Endometrium (tissue), 2 donors: ENCODE data around the gene TMTC2.

ENCODE experiments used
- FAIRE-seq: peaks from 2 replicates; lab custom pipeline; 2012; peaks lifted over from hg19 to GRCh38; lab: Jason Lieb, UNC
- donor health status: control.
- donor health status: control.

The TMTC2 gene

DNA sequence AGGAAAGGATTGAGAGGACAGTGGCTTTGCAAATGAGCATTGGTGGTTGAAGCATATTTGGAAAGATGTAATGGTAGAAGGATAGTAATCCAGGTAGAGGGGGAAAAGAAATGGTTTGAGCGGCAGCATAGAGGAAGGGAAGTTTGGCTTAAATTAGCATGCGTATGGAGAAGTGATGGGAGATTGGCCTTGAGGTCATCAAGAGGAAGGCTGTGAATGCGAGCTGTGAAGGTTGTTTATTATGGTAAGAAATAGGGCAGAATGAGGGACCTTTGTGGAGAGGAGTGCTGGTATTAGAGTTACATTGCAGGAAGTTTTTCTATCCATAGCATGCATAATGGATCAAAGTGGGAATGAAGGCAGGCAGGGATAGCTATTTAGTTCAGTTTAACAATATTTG, 162.1 kb downstream of the TMTC2 start:
- FAIRE-seq, result no peak

DNA sequence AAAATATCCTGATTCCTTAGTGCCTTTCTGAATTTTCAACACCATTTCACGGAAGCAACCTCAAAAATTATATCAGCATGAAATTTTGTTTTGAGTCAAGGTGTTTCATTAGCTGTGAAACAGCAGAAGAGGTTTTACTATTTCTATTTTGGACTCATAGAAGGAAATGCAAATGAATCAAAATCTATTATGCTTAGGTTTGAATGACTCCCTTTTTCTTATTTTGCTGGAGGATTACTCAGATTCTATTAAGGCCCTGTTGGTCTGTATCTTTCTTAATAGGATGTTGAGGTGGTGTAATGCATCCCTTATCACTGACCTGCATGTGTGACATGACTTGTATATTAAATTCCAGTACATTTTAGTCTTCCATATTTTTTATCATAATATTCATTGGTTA, 165.8 kb downstream of the TMTC2 start:
- no peak for FAIRE-seq

DNA sequence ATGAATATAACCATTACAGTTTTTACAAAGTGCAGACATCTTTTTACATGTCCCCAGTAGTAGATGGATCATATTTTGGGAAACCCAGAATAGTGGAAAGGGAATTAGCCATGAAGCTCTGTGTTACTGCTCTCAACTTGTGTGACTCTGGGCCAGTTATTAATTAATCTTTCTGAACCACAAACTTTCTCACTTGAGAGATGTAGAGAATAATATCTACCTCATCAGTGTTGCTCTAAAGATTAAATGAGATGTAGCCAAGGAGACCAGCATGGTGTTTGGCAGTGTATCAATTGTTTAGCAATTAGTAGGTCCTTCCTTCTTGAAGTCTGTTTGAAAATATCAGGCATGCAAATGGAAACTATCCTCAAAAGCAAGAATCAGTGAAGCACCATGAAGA, 169.2 kb downstream of the TMTC2 start:
- FAIRE-seq, result no peak

DNA sequence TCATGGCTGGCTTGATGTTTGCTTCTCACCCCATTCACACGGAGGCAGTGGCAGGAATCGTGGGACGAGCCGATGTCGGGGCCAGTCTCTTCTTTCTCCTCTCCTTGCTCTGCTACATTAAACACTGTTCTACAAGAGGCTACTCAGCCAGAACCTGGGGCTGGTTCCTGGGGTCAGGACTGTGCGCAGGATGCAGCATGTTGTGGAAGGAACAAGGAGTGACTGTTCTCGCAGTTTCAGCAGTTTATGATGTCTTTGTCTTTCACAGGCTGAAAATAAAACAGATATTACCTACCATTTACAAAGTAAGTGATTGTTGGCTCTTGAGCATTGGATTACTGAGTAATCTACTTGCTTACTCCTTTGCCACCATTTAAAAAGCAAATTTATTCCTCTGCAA, 170.6 kb downstream of the TMTC2 start:
- no peak for FAIRE-seq

DNA sequence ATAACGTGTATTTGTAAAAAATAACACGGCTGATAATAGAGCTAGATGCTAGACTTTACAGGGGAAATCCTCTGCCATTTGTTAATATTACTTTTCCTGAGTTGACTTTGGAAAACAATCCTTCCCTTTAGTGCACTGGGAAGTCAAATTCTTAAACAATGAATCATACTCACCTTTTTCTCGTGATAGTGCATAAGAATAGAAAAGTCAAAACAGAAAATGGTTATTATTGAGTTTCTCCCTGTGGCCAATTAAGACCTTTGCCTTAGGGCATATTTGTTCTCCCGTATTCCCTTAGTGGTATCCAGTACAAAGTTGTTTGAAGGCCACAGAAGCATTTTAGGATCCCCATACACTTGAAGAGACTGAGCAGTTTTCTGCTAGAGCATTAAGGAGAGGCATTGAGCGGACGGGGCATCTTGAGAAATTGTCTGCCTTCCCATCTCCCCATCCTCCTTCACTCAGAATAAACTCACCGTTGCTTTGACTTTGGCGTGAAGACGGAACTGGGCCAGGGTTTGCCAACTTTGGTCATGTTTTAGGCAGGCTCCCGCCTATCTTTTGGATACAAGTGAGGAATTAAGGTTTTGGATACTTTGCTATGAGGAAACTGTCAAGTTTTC, 171.3 kb downstream of the TMTC2 start:
- FAIRE-seq, result no peak

DNA sequence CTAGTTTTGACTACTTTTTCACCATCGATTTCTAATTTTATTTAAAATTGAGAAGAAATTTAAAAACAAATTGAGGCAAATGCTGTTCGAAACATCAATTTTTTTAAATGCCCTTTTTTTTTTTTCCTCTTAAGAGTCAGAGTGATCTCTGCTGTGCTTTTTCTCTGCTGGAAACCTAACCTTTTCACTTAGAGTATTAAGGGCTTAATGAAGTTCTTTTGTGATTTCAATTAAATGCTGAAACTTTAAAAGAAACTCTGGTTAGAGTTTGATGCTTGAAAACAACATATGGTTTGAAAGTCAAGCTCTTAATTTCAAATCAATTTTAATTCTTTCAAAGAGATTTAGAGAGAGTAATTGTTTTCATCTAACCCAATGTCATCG, 171.8 kb downstream of the TMTC2 start:
- FAIRE-seq, result no peak

DNA sequence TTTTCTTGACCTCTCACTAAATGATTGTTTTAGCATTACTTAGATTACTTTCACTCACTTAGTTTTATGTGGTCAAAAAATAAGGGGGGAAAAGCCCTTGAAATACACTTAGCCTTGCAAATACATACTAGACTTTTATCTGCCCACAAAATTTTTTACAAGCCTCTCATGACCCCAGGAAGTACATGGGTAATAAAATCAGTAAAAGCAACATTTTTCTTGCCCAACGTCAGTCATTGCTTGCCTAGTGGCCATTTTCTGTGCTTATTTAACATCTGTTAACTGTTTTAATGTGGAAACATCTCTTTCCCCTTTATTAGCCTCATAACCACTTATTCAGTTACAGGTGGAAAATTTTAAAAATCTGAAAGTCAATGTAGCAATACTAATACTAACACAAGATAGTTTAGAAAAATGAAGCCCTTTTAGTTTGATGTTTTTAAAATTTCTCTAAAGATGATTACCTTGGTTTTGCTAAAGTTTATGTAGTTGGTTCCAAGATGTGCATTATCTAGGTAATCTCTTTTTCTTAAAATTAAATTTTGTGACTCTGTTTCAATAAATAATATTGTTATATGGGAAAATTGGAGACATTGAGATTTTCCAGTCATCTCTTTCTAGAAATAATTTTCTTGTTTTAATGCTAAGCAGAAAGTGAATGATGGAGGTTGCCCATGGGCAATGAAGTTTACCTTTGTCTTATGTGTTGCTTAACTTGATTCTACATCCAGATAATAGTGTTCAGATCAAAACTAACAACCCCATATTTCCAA, 175.5 kb downstream of the TMTC2 start:
- FAIRE-seq, result peak; percentile 69

DNA sequence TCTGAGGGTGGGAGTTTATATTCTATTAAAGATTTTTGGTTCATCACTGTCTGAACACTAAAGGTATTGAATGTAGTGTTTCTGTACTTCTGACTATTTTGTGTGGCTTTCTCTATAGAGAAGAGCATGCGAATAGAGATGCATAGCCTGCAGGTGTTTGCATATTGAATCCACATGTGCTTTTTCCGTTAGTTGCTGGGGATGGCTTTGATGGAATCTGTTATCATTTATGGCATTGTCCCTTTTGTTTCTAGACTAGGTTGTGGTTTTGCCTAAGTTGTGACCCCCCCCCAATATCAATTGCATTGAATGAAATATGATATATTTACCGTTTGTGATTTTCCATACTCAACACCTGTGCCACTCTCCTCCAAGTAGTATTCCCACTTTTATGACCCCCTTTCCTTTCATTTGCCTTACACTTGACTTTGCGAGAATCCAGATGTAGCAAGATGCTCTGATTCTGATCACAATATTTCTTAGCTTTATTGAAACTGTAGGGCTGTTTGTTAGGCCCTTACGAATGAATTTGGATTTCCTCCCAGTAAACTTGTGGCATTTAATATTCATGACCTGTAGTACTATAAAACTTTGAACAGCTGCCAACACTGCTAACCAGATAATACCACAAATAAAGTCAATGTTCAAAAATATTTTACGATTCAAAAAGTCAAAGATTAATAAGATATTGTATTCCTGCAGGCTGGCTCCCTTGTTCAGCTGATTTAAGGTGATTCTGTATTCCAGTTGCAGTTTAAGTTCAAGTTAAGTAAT, 176.4 kb downstream of the TMTC2 start:
- FAIRE-seq, result no peak

DNA sequence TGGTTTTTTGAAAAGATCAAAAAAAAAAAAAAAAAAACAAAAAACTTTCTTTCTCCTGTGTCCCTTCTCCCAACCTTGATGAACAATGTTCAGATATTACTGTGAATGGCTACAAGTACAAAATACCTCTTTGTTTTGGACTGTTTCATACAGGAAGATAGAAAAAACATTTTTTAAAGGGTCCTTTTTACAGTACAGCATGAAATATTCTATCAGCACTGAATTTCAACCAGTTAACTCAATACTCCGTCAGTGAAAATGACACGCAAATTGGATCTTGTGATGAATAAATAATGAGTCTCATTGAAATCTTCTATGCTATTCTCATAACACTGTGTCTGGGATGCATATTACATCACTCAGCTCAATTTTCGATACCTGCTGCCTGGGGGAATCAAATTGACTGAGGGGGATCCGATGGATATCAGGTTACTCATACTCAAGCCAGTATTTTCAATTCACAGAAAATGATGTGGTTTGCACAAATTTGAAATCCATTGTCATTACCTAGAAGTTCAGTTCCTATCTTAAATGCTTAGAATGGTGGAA, 179.6 kb downstream of the TMTC2 start:
- no peak for FAIRE-seq

DNA sequence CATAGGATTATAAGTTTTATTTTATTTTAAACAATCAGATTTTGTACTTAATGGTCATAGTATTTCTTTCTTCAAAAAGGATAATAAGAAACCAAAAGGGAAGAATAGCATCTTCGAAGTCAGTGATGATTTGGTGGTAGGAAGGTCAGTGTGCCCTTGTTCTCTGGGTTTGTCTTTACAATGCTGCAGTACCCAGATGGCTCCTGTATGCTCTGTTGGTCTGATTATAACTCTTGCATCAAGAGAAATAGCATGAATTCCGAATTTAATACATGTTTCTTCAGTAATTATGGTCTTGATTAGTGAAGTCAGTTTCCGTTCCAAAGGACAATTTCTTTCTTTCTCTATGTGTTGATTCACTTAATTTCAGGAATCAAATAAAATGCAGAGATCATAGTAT, 180.2 kb downstream of the TMTC2 start:
- FAIRE-seq, result no peak

DNA sequence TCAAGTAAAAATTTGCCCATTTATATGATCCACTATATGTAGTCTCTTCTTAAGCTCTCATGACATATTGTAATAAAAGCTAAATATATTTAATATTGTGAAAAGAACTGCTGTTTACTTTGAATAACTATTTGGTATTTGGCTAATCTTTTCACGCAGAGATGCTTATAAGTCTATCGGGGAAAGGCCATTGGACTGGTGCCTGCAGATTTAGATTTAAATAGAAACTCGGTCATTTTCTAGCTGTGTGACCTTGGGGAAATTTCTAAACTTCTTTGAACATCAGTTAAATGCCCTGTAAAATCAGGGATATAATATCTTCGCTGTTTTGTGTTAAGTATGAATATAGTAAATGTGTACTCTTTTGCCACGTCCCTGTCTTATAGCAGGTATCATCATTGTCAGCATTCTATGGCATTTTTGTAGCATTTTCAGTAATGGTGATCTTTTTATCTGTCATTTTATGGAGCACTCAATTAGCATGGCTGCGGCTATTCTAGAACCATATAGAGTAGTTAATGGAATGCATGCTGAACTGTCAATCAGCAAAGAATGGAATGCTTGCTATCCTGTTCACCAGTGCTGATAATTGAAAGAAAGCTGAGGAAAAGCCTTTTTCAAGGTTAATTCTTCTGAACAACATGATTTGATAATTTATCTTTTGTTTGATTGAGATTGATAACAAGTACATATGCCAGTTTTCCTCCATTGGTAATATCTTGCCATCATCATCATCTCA, 181.2 kb downstream of the TMTC2 start:
- no peak for FAIRE-seq

DNA sequence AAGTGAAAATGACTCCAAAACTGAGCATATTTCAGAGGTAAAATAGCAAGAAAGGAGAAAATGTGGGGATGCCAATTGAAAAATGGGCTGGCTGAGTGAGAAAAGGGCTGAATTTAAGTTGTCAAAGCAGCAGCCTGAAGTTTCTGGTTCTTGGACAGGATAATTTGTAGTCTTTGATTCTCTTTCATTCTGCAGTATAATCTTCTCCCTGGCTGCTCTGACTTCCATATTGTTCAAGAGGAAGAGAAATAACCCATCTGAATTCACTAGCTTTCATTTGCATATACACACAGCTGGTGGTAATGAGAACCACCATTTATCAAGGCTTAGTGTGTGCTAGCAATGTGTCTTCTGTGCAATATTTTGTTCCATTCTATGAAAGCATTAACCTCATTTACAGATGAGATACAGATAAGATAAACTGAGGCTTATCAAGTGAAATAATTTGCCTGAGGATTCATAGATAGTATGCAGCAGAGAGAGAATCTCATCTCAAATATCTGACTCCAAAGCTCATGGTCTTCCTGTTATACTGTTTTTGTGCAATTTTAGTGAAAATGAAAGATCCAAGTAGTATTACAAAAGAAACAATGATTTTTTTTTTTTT, 184.2 kb downstream of the TMTC2 start:
- no peak for FAIRE-seq

DNA sequence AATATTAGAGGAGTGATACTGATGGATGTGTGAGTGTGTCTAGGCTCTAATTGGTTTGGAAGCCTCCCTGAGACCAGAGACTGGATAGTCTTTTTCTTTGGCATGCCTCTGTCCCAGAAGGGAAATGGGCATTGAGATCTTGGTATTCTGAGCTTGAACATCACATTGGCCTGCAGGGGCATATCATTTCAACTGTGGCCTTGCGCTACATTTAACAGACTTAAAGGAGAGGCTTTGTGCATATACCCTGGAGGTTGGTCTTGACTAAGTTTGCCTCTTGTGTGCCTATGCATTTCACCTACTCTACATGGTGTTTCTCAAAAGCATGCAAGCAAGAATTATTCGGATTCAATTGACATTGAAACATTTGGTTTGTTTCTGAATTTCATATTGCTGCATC, 185.4 kb downstream of the TMTC2 start:
- FAIRE-seq, result no peak

DNA sequence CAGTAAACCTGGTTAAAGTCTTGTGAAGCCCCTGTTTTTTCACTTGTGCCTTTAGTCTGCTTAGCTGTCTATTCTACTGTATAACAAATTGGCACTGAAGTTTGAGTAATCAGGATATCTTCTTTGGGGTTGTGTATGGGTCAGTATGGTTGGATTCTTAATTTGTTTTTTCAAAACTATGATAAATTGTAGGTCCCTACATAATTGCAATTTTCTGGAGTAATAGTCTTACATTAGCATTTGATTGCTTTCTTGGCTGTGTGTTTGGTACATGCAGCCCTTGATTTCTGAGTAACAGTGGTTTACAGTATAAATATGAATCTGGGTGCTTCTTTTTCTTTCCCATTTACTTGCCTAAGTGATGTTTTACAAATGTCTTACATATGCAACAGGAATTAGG, 186.6 kb downstream of the TMTC2 start:
- FAIRE-seq, result no peak

DNA sequence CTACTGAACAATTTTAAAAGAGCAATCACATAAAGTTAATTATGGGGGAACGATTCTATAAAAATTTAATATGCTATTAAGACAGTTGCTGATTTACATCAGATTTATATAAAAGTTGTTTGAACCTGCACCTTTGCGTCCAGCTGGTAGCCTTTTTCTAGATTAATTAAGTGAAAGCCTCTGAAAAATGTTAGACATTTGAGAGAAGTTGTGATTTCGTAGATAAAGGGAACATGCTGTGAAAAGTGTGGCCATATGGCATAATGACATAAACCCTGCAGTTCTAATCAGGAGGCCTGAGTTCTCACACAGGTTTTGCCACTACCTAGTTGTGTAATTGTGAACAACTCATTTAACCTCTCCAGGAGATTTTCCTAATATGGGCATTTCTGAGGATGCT, 187.2 kb downstream of the TMTC2 start:
- FAIRE-seq, result no peak

DNA sequence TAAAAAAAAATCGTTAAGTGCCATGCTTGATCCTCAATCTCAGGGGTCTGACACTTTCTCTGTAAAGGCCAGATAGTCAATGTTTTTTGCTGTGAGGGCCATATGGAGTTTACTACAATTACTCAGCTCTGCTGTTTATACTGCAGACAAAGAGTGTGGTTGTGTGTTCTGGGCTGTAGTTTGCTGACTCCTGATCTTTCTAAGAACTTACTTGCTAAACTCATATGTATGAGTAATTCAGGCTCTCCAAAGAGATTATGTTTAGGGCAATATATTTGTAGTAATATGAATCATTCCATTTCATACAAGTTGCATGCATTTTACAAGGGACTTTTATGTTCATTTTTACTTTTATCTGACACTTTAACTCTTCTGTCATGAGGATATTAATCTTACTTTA, 188.2 kb downstream of the TMTC2 start:
- FAIRE-seq, result no peak

DNA sequence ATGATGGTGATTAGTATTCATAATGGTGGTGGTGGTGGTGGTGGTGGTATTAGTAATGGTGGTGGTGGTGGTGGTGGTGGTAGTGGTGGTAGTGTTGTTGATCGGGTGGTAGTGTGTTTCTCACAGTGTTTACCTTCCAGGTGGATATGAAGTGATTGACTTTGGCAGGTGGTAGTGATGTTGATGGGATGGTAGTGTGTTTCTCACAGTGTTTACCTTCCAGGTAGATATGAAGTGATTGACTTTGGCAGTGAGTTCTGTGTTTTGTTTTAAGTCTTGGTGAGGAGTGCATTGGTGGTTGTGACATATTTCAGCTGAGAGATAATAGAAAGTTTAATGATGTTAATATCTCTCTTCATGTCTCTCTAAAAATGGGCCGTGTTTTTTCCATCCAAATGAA, 189.4 kb downstream of the TMTC2 start:
- FAIRE-seq, result no peak

DNA sequence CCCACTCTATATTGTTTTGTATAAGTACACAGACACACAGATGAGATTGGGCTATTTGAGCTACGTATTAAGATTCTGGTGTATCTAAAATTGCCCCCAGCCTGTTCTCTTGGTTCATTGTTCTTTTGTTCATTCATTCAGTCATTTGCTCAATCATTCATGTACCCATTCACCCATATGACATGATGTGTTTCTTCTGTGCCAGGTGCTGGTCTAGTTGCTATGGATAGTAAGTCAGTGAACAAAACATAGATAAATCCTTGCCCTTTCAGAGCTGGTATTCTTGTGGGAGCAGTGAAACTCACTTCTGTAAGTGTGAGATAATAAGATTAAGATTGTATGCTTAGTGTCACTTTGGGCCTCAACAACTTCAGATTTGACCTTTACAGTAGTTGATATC, 191.3 kb downstream of the TMTC2 start:
- FAIRE-seq, result no peak

DNA sequence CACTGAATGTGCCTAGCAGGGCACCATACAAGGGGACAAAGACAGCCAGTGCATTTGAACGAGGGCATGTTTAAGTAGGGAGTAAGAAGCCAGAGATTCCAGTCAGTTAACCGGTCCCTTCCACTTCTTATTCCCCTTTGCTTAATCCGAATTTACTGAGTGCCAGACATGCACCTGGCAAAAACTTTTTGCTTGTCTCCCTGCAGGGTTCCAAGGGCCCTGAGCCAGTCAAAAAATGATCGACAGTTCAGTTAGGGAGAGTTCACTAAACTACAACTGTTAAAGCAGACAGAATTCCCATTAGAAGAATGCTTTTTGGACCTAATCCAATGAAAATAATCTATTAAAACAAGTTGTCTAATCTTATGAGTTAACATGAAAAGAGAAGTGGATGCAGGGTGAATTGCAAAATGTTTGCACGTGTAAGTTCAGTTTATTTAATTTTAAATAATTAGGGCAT, 193.8 kb downstream of the TMTC2 start:
- no peak for FAIRE-seq

DNA sequence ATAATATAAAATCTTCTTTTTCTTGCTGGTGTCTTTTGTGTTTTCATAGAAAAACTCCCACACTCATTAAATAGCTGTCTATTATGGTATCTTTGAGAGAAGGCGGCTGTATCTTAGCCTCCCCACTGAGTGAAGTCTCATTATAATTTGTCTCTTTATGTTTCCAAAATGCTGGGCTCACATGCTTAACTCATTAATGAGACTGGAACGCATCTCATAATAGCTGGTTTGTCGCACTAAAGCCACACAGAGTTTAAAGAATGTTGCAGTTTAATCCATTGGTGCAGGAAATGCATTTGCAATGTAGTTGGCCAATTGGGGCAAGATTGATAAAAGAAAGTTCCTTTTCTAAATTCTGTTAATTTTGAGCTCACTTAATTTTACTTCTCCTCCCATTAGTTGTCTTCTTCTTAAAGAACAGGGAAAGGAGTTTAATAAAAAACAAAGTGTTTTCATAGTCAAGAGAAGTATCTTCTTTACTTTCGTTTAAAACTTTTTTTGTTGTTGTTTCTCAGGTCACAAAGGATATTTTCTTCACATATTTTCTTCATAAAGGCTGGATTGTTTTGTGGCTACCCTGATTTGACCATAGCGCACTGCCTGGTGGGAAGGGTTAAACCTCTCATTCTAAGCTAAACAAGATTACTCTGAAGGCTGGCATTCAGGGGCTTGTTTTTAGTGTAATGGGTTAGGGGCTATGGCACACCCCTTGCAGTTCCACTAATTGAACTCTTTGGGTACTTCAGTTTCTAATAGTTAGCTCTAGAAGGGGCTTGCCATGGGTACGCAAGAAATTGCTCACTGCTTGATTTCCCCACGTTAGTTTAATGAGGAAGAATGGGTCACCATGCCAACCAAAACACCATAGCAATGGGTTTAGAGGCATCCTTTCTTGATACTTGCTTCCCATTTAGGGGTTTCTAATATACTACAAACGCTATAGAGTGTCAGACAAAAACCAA, 197.0 kb downstream of the TMTC2 start:
- FAIRE-seq, result no peak
